T47D (cell line): ENCODE data around the gene CHRNA10.

Experiments
- DNase-seq, 2 experiments: peaks; one replicate each; pipeline versions ENCODE4 v3.0.0 to v3.0.0-alpha.2; 2011 to 2012; ENCODE audit warnings: low read depth in 1 of 2, low spot score in 1 of 2
- JUND ChIP-seq: IDR thresholded peaks from 2 replicates; pipeline ENCODE4 v1.6.1; 2012; ENCODE audit warnings: low read depth
- in situ Hi-C: cut with HindIII; loops from 2 replicates; pipeline ENCODE4 v1.10.0; 2016; ENCODE audit warnings: low sequenced_read_pairs, low pct_unique_long_range_greater_than_20kb

Gene CHRNA10

DNA sequence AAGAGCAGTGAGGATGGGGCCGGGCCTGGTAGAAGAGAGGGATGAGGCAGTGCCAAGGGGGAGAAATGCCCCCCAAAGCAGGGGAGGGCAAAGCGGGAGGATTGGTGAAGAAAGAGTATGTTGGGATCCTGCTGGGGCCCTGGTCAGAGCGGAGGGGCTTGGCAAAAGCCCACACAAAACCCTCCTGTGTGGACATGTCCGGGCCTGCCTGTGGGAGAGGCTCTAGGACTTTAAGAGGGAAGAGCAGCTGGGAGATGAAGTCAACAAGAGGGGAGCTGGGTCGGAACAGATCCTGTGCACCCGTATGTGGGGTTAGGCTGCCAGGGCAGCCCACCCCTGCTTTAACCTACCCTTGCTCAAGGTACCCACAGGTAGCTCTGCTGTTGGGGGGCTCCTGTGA, 55.2 kb downstream of the CHRNA10 start:
- in situ Hi-C loops: no loop called here
- no peak for DNase-seq
- no peak for TF ChIP-seq JUND
